ENCODE measurements around the gene SPATA6L.

GRCh38 chr9:4603830-4604229 lies 62.5 kb downstream of the SPATA6L start:
- TF ChIP-seq POLR2AphosphoS5 (IDR thresholded peaks at IDR 0.05; ENCODE audit: low read depth, low read length): no peak
- no peak for TF ChIP-seq RFX5 (IDR thresholded peaks at IDR 0.05; ENCODE audit: low read length)

Data from SK-N-SH (cell line).